ENCODE results near the gene IWS1.
"Not testable (repeated sequence)": the region's sequence is repeated elsewhere in the genome, so short reads cannot be mapped to it uniquely, and the experiment has no call there.

The IWS1 gene

GRCh38 chr2:127560201-127560930 is 34.1 kb upstream of the IWS1 start:
- no peak for DNase-seq

DNA sequence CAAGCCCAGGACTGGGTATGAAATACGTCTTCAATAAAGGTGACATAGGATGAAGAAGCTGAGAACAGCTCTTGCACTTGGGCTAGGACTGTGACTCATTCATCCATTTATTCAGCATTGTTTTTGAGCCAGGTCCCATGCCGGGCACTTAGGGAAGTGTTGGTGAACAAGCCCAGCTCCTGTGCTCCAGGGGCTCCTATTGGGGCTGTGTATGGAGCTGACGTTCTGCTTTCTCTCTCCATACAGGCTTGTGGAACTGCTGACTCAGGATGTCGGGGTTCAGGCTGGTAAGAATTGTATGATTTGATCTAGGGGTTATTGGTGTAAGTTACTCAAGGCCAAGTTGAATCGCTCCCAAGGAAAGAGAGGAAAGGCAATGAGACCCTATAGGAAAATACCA is 33.2 kb upstream of the IWS1 start:
- DNase-seq, result no peak

DNA sequence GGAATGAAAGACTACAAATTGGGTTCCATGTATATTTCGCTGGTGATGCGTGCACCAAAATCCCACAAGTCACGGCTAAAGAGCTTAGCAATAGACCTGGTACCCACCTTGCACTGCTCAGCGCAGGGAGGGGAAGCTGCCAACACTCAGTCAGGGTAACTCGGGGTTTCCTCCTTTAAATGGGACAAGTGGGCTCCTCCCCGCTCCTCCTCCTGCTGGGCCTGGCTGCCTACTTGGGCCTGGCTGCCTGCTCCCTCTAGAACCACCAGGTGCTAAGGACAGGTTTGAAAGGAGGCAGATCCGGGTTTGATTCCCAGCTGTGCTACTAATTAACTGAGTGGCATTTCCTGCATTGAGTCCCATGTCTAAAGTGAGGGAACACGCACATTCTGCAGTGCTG is 32.6 kb upstream of the IWS1 start:
- DNase-seq, result no peak

DNA sequence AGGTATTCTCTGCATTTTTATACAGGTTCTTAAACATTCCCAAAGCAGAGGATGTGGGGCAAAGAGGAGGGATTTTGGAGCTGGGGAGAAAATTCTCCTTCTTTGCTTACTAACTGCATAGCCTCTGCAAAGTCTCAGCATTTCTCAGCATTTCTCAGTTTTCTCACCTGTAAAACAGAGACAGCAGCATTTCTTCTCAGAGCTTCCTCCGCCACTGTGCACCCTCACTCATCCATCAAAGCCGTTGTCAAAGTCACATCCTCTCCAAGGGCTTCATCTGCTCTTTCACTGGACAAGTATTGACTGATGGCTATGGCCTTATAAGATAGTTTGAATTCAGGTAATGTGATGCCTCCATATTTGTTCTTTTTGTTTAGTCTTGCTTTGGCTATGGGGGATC is 26.6 kb upstream of the IWS1 start:
- no peak for DNase-seq

DNA sequence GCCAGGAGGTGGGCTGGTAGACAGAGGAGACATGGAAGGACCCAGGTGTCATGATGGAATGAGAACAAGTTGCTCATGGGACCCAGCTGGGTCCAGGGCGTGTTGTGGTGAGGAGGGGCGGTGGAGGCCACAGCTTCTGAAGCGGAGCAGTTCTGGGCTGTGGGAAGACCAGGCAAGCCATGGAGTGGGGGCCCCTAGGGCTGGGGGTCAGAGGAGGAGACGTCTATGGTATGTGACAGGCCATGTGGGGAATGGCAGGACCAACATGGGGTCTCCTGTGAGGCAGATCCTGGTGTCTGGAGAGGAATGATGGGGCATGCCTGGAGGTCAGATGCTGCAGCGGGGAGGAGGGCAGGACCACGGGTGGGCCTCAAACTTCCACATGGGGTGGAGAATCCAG is 26.0 kb upstream of the IWS1 start:
- DNase-seq, result no peak

DNA sequence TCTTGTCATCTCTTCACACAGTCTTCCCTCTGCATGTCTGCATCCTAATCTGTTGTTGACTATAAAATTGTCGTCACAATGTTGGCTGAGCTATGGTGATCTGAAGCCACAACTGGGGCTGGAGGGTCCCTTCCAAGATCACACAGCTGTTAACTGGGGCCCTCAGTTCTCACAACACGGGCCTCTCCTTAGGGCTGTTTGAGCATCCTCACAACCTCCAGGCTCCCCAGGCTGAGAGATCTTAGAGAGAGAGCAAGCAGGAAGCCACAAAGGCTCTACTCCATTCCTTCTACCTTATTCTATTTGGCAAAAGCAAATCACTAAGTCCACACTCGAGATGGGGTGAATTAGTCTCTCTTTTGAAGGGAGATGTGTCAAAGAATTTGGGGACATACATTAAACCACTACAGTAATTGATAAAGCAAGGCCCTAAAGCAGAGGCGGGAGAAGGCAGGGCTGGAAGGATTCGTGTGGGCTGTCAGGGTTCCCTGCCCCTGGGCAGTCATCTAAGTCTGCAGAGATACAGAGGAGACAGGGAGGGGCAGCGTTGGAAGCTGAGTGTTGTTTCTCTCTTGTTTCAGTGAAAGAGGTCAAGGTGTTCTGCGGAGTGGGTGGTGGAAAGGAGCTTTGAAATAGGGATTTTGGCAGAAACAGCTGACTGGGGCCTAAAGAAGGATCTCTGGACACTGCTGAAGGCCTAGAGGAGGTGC is 25.1 kb upstream of the IWS1 start:
- no peak for DNase-seq

DNA sequence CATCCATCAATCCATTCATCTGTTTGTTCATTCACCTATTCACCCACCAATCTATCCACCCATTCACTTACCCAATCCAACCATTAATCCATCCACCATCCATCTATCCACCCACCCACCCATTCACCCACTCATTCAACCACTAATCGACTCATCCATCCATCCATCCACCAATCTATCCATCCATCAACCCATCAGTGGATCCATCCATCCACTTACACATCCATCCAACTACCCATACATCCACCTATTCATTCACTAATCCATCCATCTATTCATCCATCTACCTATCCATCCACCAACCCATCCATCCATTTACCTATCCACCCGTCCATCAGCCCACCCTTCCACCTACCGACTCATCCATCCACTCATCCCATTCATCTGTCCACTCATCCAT is 20.5 kb upstream of the IWS1 start:
- DNase-seq, result no peak

DNA sequence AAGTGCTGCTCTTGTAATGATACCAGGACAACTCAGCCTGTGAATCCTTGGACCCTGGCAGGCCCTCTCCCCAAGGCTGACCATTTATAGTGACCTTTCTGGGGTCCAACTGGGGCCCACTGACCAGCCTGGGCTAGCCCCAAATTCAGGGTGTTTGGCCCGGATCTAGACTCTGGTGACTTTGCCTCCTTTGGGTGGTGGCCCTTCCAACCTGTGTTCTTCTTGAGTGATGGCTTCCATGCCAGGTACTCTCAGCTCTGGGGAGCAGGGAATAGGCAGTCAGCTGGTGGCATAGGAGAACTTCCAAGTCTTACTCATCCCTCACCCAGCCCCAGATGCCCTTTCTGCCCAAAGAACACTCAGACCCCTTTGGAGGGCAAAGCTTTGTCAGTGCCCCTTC is 19.5 kb upstream of the IWS1 start:
- DNase-seq, result no peak

DNA sequence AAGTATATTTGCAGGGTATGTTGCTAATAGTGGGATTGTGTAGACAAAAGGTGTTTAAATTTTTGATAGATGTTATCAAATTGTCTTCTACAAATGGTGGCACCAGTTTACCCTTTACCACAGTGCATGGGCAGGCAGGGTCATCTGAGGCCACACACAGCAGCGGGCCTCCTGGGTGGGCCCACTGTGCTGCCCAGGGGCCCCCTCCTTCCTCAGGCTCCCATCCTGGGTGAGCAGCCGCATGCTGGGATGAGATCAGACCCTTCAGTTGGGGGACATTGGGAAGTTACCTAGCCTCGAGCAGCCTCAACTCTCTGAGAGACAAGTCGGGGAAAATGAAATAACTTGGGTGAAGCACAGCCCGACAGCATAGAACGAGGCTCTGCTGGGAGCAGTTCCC is 18.9 kb upstream of the IWS1 start:
- DNase-seq, result no peak

GRCh38 chr2:127543013-127543501 is 16.8 kb upstream of the IWS1 start:
- DNase-seq, result not testable (repeated sequence)

DNA sequence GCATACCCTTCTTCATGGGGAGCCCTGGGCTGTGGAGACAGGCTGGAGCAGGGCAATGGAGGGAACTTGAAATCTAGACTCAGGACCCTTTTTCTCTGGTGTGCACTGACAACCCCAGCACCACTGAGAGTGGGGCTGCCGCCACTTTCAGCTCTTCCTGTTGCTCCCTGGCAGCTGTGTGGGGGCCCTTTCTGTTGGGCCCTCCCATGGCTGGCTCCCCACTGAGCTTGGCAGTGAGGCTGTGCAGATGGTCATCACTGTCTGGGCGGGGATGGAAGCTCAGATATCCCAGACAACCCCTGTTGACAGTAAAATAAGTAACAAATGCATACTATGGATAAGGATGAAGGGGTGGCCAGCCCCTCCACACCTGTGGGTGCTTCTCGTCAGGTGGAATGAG is 15.9 kb upstream of the IWS1 start:
- DNase-seq, result no peak

- DNase-seq, result no peak
These were observed 15.5 kb upstream of the IWS1 start for GRCh38 chr2:127541809-127542208.

GRCh38 chr2:127537644-127538043 is 11.4 kb upstream of the IWS1 start:
- no peak for DNase-seq

DNA sequence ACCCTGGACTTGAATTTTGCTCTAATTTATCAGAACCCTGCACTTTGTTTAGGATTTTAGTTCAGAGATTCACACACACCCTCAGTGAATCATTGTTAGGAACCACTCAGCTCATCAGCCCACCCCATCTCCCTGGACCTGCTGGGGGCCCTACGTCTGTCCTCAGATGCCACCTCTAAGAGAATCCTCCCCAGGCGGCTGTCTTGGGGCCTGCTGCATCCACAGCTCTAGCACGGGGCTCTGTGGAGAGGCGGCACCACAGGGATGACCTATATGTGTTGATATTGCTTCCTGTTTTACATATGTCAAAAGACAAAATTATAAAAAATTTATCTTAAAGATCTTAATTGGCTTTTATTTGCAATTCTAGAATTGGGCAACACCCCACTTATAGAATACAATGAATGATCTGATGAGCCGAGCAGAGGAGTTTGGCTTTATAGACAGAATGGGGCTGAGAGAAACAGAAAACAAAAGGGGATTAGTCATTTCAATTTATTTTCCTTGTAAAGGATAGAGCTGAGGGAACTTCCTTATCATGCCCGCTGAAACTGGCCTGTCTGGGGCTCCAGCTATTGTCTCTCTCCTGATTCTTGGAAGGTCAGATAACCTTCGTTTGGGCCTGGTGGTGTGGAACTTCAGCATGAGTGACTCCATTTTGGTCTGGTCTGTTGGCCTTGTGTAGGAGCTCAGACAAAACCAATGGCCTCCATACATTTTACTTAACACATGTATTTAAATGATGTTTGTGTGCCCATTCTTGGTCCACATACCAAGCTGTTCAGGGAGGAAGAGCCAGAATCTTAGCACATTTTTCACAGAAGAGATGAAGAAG is 10.6 kb upstream of the IWS1 start:
- no peak for DNase-seq

DNA sequence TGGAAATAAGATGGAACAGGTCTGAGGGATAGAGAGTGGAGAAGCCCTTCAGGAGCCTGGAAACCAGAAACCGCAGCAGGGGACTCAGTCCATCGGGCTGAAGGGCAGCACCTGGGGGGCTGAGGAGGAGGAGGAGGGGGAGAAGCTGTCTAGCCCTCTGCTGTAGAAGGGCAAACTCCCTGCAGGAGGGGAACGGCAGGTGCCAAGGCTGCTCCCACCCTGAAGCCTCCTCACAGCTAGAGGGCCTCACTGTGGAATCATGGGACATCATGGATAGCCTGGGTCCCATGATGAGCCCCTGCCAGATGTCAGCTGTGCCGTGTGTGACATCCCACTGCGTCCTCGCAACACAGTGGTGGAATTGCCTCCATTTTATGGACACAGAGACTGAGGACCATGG is 9.6 kb upstream of the IWS1 start:
- no peak for DNase-seq

DNA sequence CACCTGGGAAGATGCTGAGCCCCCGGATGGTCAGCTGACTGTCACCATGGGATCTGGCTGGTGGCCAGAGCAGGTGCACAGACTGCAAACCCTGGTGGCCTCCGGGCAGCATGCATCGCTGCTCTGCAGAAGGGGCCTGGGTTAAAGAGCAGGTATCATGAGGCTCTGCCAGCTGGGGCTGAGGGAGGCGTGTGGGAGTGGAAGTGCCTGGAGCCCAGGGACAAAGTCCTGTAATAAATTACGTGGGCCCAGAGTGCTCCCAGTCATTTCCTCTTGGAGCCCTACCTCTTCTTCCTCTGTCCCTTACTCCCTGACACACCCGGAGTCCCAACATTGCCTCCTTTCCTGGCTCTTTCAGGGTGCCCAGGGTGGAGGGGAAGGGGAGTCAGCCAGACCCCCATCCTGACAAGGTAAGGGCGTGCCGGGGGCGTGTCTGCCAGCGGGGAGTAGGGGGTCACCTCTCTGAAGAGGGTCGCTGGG is 9.2 kb upstream of the IWS1 start, which contains the start of gene MYO7B:
Gene MYO7B, plus strand, starts transcription at position 262 of the 480 bp plus-strand sequence. CDS start 24,040 bp downstream, outside the sequence.
- DNase-seq, result no peak

- DNase-seq, result no peak
These were observed 6.0 kb upstream of the IWS1 start for GRCh38 chr2:127532296-127532695.

DNA sequence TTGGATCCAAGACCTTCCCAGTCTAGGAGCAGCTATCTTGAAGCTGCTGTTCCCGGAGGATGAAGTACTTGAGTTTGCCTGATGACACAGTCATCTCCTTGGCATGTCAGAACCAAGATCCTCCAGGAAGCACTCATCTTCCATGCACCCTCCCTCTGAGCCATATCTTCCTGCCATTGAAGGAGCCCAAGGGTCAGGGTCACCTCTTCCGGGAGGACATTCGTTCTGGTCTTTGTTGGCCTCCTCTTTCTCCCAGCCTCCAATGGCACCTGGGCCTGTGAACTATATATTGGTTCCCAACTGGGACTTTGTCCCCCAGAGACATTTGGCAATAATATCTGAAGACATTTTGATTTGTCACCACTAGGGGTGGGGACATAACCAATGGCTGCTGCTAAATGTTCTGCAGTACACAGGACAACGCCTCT is 4.9 kb upstream of the IWS1 start:
- no peak for DNase-seq

GRCh38 chr2:127530245-127531140 is 4.2 kb upstream of the IWS1 start:
- DNase-seq, result no peak

- DNase-seq, result not testable (repeated sequence)
These were observed 3.1 kb upstream of the IWS1 start for GRCh38 chr2:127529416-127529815.

- DNase-seq, result no peak
These were observed 2.2 kb upstream of the IWS1 start for GRCh38 chr2:127528487-127528886.
